22Rv1 (cell line): ENCODE data around the gene SLC30A4.

Source experiments
- ZFX ChIP-seq: fragments of 450-650 bp; IDR thresholded peaks from 2 replicates; pipeline ENCODE4 v1.6.1; 2017; ENCODE audit warnings: antibody characterized with exemption, borderline replicate concordance
- TF ChIP-seq, protein P1 (sequence below): fragments of 450-650 bp; IDR thresholded peaks from 2 replicates; pipeline ENCODE4 v1.5.1; 2017; ENCODE audit warnings: mild to moderate bottlenecking

DNA sequence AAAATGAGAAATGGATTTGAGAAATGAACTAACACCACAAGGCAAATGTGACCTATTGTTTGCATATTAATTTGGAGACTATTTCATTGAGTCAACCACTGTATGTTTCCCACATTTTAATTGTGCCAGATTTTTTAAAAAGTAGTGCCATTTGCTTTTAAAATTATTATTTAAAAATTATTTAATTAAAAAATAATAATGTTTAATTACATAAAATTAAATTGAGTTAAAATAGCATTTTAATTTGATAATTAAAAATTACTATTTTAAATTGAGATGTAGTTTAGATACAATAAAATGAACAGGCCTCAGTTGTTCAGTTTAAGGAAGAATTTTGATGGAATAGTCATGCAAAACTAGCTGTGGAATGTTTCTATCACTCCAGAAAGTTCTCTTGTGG is 81.5 kb downstream of the SLC30A4 start:
- TF ChIP-seq, protein P1, sequence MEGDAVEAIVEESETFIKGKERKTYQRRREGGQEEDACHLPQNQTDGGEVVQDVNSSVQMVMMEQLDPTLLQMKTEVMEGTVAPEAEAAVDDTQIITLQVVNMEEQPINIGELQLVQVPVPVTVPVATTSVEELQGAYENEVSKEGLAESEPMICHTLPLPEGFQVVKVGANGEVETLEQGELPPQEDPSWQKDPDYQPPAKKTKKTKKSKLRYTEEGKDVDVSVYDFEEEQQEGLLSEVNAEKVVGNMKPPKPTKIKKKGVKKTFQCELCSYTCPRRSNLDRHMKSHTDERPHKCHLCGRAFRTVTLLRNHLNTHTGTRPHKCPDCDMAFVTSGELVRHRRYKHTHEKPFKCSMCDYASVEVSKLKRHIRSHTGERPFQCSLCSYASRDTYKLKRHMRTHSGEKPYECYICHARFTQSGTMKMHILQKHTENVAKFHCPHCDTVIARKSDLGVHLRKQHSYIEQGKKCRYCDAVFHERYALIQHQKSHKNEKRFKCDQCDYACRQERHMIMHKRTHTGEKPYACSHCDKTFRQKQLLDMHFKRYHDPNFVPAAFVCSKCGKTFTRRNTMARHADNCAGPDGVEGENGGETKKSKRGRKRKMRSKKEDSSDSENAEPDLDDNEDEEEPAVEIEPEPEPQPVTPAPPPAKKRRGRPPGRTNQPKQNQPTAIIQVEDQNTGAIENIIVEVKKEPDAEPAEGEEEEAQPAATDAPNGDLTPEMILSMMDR, result no peak
- TF ChIP-seq ZFX, result no peak
